Nucleus accumbens (tissue), 56 donors: ENCODE measurements around the gene PARVG.
"Not testable (repeated sequence)": the region's sequence is repeated elsewhere in the genome, so short reads cannot be mapped to it uniquely, and the experiment has no call there.

Experiments
- DNase-seq, 56 donors: peaks; one replicate each; lab custom pipeline; 2025; lab: John Stamatoyannopoulos, UW

PARVG gene

GRCh38 chr22:44229331-44229730 lies 48.6 kb downstream of the PARVG start:
- no peak for DNase-seq

- DNase-seq: no peak
Measured at GRCh38 chr22:44229809-44230208, 49.1 kb downstream of the PARVG start.

GRCh38 chr22:44231233-44231632 lies 50.5 kb downstream of the PARVG start:
- no peak for DNase-seq

GRCh38 chr22:44234372-44234771 lies 53.6 kb downstream of the PARVG start:
- DNase-seq: not testable (repeated sequence)

- DNase-seq: no peak
Measured at GRCh38 chr22:44237290-44237689, 56.6 kb downstream of the PARVG start.

- not testable (repeated sequence) for DNase-seq
Measured at GRCh38 chr22:44241121-44241520, 60.4 kb downstream of the PARVG start.

- no peak for DNase-seq
Measured at GRCh38 chr22:44242946-44243724, 62.4 kb downstream of the PARVG start.

GRCh38 chr22:44243761-44244160 lies 63.0 kb downstream of the PARVG start:
- DNase-seq: no peak

GRCh38 chr22:44244265-44244822 lies 63.6 kb downstream of the PARVG start:
- DNase-seq: no peak

- DNase-seq: no peak
Measured at GRCh38 chr22:44245438-44245837, 64.7 kb downstream of the PARVG start.

GRCh38 chr22:44245867-44246266 lies 65.1 kb downstream of the PARVG start:
- no peak for DNase-seq

- DNase-seq: no peak
Measured at GRCh38 chr22:44246615-44247326, 66.0 kb downstream of the PARVG start.

GRCh38 chr22:44247346-44247745 lies 66.6 kb downstream of the PARVG start:
- no peak for DNase-seq

- DNase-seq: no peak
Measured at GRCh38 chr22:44247923-44248892, 67.5 kb downstream of the PARVG start.

- DNase-seq: no peak
Measured at GRCh38 chr22:44248926-44249325, 68.2 kb downstream of the PARVG start.

GRCh38 chr22:44249376-44250147 lies 68.8 kb downstream of the PARVG start:
- no peak for DNase-seq

GRCh38 chr22:44254811-44255210 lies 74.1 kb downstream of the PARVG start:
- no peak for DNase-seq

GRCh38 chr22:44256085-44256484 lies 75.4 kb downstream of the PARVG start:
- no peak for DNase-seq

GRCh38 chr22:44256556-44257485 lies 76.1 kb downstream of the PARVG start:
- no peak for DNase-seq
